Mammary epithelial cell (primary cell): ENCODE data around the gene TRMT2A.

Source experiments
- EZH2 ChIP-seq: IDR thresholded peaks from 2 replicates; pipeline ENCODE4 v1.6.1; 2012; ENCODE audit warnings: low read length, inconsistent platforms, borderline replicate concordance
- TF ChIP-seq, protein P1 (sequence below), 2 donors: IDR thresholded peaks in 1 of 2; conservative IDR thresholded peaks in 1 of 2; 2 replicates each; pipeline ENCODE4 v1.5.1; 2011 to 2012; ENCODE audit warnings: inconsistent platforms in 2 of 2, low read length in 2 of 2, mild to moderate bottlenecking in 2 of 2, control low read depth in 1 of 2, low read depth in 1 of 2; ENCODE audit not compliant: insufficient read depth in 1 of 2; ENCODE audit errors: extremely low read depth in 1 of 2

DNA sequence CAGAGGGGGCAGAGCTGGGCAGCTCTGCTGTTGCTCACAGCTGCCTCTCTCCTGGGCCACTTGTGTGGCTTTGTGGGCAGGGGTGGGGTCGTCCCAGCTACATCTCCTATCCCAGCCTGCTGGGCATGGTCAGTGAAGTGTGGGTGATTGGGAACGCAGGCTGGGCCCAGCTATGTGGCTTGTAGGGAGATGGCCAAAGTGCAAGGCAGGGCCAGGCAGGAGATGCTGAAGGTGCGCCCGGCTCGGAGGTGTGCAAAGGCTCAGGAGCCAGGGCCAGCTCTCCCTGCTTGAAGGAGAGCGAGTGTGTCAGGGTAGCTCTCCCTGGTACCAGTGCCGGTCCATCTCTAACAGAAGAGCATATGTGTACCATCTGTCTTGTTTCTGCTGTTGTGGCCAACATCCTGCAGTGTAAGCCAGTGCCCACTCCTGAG is 9.5 kb downstream of the TRMT2A start:
- TF ChIP-seq, protein P1, sequence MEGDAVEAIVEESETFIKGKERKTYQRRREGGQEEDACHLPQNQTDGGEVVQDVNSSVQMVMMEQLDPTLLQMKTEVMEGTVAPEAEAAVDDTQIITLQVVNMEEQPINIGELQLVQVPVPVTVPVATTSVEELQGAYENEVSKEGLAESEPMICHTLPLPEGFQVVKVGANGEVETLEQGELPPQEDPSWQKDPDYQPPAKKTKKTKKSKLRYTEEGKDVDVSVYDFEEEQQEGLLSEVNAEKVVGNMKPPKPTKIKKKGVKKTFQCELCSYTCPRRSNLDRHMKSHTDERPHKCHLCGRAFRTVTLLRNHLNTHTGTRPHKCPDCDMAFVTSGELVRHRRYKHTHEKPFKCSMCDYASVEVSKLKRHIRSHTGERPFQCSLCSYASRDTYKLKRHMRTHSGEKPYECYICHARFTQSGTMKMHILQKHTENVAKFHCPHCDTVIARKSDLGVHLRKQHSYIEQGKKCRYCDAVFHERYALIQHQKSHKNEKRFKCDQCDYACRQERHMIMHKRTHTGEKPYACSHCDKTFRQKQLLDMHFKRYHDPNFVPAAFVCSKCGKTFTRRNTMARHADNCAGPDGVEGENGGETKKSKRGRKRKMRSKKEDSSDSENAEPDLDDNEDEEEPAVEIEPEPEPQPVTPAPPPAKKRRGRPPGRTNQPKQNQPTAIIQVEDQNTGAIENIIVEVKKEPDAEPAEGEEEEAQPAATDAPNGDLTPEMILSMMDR (conservative IDR thresholded peaks at IDR 0.05 in 1 of 2, IDR thresholded peaks at IDR 0.05 in 1 of 2; ENCODE audit: extremely low read depth in 1 of 2, insufficient read depth in 1 of 2, low read depth in 1 of 2, low read length in 2 of 2): no peak
- TF ChIP-seq EZH2: no peak
